ENCODE data around the gene ZNF524.

The ZNF524 gene

GRCh38 chr19:55598719-55599467, 1.2 kb upstream of the ZNF524 start:
- DNase-seq (ENCODE audit: low spot score): peak; percentile 91
- no peak for TF ChIP-seq CTCF (IDR thresholded peaks at IDR 0.05; ENCODE audit: extremely low read depth, missing control alignments)

GRCh38 chr19:55599468-55599841, 633 bp upstream of the ZNF524 start, which contains the start of gene FIZ1:
Gene FIZ1 (minus strand): TSS chr19:55599517. CDS start chr19:55597865, 1,652 bp downstream.
- DNase-seq (ENCODE audit: low spot score): peak; percentile 91
- TF ChIP-seq CTCF (IDR thresholded peaks at IDR 0.05; ENCODE audit: extremely low read depth, missing control alignments): no peak

GRCh38 chr19:55600662-55601028, 557 bp downstream of the ZNF524 start:
- DNase-seq (ENCODE audit: low spot score): no peak
- no peak for TF ChIP-seq CTCF (IDR thresholded peaks at IDR 0.05; ENCODE audit: extremely low read depth, missing control alignments)

GRCh38 chr19:55601084-55601483, 996 bp downstream of the ZNF524 start:
- no peak for TF ChIP-seq CTCF (IDR thresholded peaks at IDR 0.05; ENCODE audit: extremely low read depth, missing control alignments)
- no peak for DNase-seq (ENCODE audit: low spot score)

GRCh38 chr19:55602104-55603001, 2.3 kb downstream of the ZNF524 start:
- no peak for TF ChIP-seq CTCF (IDR thresholded peaks at IDR 0.05; ENCODE audit: extremely low read depth, missing control alignments)
- DNase-seq (ENCODE audit: low spot score): no peak

- TF ChIP-seq CTCF (IDR thresholded peaks at IDR 0.05; ENCODE audit: extremely low read depth, missing control alignments): no peak
- DNase-seq (ENCODE audit: low spot score): no peak
Observed at GRCh38 chr19:55603115-55603514, 3.0 kb downstream of the ZNF524 start.
